NCI-H226 (cell line): ENCODE results near the gene PIK3C2G.
A peak's percentile ranks its signal among the peaks of the same experiment; 100 is the strongest.

ENCODE experiments used
- DNase-seq: peaks from one replicate; pipeline ENCODE4 v3.0.0-alpha.2; 2015

The PIK3C2G gene

GRCh38 chr12:18355429-18355828 is 94.1 kb downstream of the PIK3C2G start:
- DNase-seq, result no peak

GRCh38 chr12:18358077-18358476 is 96.8 kb downstream of the PIK3C2G start:
- no peak for DNase-seq

- DNase-seq, result no peak
Observed at GRCh38 chr12:18358930-18359329, 97.6 kb downstream of the PIK3C2G start.

GRCh38 chr12:18361433-18361832 is 100.1 kb downstream of the PIK3C2G start:
- no peak for DNase-seq

GRCh38 chr12:18363321-18363720 is 102.0 kb downstream of the PIK3C2G start:
- DNase-seq, result no peak

- DNase-seq, result no peak
Observed at GRCh38 chr12:18368594-18368993, 107.3 kb downstream of the PIK3C2G start.

GRCh38 chr12:18373181-18373580 is 111.9 kb downstream of the PIK3C2G start:
- no peak for DNase-seq

GRCh38 chr12:18375131-18375530 is 113.8 kb downstream of the PIK3C2G start:
- DNase-seq, result no peak

- no peak for DNase-seq
Observed at GRCh38 chr12:18375583-18375982, 114.3 kb downstream of the PIK3C2G start.

- peak; percentile 81 for DNase-seq
Observed at GRCh38 chr12:18382236-18382885, 121.0 kb downstream of the PIK3C2G start.

GRCh38 chr12:18383203-18383602 is 121.9 kb downstream of the PIK3C2G start:
- peak; percentile 87 for DNase-seq

GRCh38 chr12:18387706-18388105 is 126.4 kb downstream of the PIK3C2G start:
- DNase-seq, result peak; percentile 83

GRCh38 chr12:18389820-18390219 is 128.5 kb downstream of the PIK3C2G start:
- no peak for DNase-seq

GRCh38 chr12:18391151-18391550 is 129.8 kb downstream of the PIK3C2G start:
- no peak for DNase-seq

- DNase-seq, result no peak
Observed at GRCh38 chr12:18394742-18395141, 133.4 kb downstream of the PIK3C2G start.

GRCh38 chr12:18400186-18400585 is 138.9 kb downstream of the PIK3C2G start:
- DNase-seq, result peak; percentile 16

- DNase-seq, result no peak
Observed at GRCh38 chr12:18402872-18403611, 141.7 kb downstream of the PIK3C2G start.

- DNase-seq, result no peak
Observed at GRCh38 chr12:18411453-18411852, 150.1 kb downstream of the PIK3C2G start.

- no peak for DNase-seq
Observed at GRCh38 chr12:18414671-18415070, 153.4 kb downstream of the PIK3C2G start.

GRCh38 chr12:18415227-18415626 is 153.9 kb downstream of the PIK3C2G start:
- DNase-seq, result no peak

GRCh38 chr12:18416412-18416811 is 155.1 kb downstream of the PIK3C2G start:
- no peak for DNase-seq

- no peak for DNase-seq
Observed at GRCh38 chr12:18419311-18419710, 158.0 kb downstream of the PIK3C2G start.

GRCh38 chr12:18421867-18422266 is 160.5 kb downstream of the PIK3C2G start:
- no peak for DNase-seq

GRCh38 chr12:18422871-18423270 is 161.6 kb downstream of the PIK3C2G start:
- no peak for DNase-seq

GRCh38 chr12:18424857-18425256 is 163.5 kb downstream of the PIK3C2G start:
- no peak for DNase-seq
